GM12864 (cell line): Measurements from ENCODE around the gene SF3A1.

Experiments used
- DNase-seq: peaks from one replicate; pipeline ENCODE4 v3.0.0-alpha.2; 2011; ENCODE audit warnings: low read depth
- H3K4me3 ChIP-seq: 2 replicates; pipeline ENCODE4 v1.5.1; 2011; ENCODE audit warnings: mild to moderate bottlenecking, low read depth, low read length, control low read depth
- TF ChIP-seq, protein P1 (sequence below): IDR thresholded peaks from 2 replicates; pipeline ENCODE4 v1.5.1; 2011; ENCODE audit warnings: low read depth, mild to moderate bottlenecking, moderate library complexity, low read length, control low read depth, inconsistent platforms; ENCODE audit errors: missing control alignments

SF3A1 gene

GRCh38 chr22:30296833-30297232 lies 59.9 kb downstream of the SF3A1 start:
- TF ChIP-seq, protein P1, sequence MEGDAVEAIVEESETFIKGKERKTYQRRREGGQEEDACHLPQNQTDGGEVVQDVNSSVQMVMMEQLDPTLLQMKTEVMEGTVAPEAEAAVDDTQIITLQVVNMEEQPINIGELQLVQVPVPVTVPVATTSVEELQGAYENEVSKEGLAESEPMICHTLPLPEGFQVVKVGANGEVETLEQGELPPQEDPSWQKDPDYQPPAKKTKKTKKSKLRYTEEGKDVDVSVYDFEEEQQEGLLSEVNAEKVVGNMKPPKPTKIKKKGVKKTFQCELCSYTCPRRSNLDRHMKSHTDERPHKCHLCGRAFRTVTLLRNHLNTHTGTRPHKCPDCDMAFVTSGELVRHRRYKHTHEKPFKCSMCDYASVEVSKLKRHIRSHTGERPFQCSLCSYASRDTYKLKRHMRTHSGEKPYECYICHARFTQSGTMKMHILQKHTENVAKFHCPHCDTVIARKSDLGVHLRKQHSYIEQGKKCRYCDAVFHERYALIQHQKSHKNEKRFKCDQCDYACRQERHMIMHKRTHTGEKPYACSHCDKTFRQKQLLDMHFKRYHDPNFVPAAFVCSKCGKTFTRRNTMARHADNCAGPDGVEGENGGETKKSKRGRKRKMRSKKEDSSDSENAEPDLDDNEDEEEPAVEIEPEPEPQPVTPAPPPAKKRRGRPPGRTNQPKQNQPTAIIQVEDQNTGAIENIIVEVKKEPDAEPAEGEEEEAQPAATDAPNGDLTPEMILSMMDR, result no peak
- H3K4me3 ChIP-seq, result no peak overlapping the region
- DNase-seq, result no peak

DNA sequence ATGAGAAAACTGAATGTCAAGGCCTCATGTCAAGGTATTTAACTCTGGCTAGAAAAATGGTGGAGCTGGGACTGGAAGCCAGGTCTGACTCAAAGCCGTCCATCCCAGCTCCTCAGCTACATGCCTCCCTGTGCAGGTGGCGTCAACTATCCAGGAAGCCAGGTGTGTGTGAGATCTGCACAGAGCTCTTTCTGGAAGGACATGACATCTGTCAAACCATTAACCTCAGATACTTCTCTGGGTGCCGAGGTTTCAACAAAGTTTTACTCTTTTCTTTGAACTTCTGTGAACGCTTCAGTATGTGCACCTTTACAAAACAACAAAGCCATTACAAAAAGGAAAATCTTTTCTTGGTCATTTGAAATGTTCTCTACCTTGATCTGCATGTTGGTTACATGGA lies 60.4 kb downstream of the SF3A1 start:
- no peak overlapping the region for H3K4me3 ChIP-seq
- TF ChIP-seq, protein P1, result no peak
- no peak for DNase-seq

GRCh38 chr22:30295576-30295975 lies 61.1 kb downstream of the SF3A1 start:
- no peak for DNase-seq
- H3K4me3 ChIP-seq, result no peak overlapping the region
- TF ChIP-seq, protein P1, result no peak

DNA sequence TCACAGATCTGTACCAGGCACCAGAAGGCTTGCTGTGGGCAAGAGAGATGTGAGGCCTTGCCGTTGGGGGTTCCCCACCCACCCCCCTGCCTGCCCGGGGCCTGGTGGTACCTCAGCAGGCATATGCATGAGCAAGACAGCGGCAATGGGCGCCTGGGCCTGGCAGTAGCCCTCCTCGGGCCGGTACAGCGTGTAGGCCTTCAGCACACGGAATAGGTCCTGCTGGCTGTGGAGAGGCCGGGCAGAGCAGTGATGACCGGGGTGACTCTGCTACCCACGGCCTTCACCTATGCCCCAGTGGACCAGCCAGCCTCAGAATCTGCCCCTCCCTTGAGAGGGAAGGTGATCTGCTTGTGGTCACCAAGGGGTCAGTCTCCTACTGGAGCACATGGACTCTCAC lies 61.9 kb downstream of the SF3A1 start:
- no peak for DNase-seq
- TF ChIP-seq, protein P1, result no peak
- H3K4me3 ChIP-seq, result no peak overlapping the region

- H3K4me3 ChIP-seq, result no peak overlapping the region
- DNase-seq, result no peak
- TF ChIP-seq, protein P1, result no peak
Observed at GRCh38 chr22:30294066-30294465, 62.6 kb downstream of the SF3A1 start.

GRCh38 chr22:30293026-30293425 lies 63.7 kb downstream of the SF3A1 start:
- TF ChIP-seq, protein P1, result no peak
- no peak overlapping the region for H3K4me3 ChIP-seq
- no peak for DNase-seq

- TF ChIP-seq, protein P1, result no peak
- DNase-seq, result no peak
- H3K4me3 ChIP-seq, result no peak overlapping the region
Observed at GRCh38 chr22:30292069-30292970, 64.4 kb downstream of the SF3A1 start.
